CD14-positive monocyte (primary cell): Measurements from ENCODE around the gene SCN3B. TPM values are rescaled to one million over a fixed set of nuclear protein-coding genes. Genes with fewer than 3 reads are reported as not detected.
A peak's percentile ranks its signal among the peaks of the same experiment; 100 is the strongest.

Source experiments
- DNase-seq, 3 donors: peaks; one replicate each; pipeline ENCODE4 v3.0.0-alpha.2; 2011 to 2022
- H2AFZ ChIP-seq: 2 replicates; pipeline ENCODE4 v1.6.0; 2012; ENCODE audit warnings: mild to moderate bottlenecking, low read depth, low read length, inconsistent platforms; ENCODE audit not compliant: insufficient read depth, poor library complexity, severe bottlenecking
- H3K27ac ChIP-seq, 2 donors: 1 replicate in 1 of 2; 2 replicates in 1 of 2; pipeline ENCODE4 v1.5.1; 2012 to 2013; ENCODE audit warnings: low read length in 2 of 2, control low read depth in 1 of 2, inconsistent platforms in 1 of 2, low read depth in 1 of 2, mild to moderate bottlenecking in 1 of 2
- H3K27me3 ChIP-seq, 2 donors: one replicate each; pipeline versions ENCODE4 v1.6.0 to v1.6.1; 2011 to 2013; ENCODE audit warnings: low read length in 2 of 2; ENCODE audit not compliant: control insufficient read depth in 2 of 2, insufficient read depth in 2 of 2
- H3K36me3 ChIP-seq, 2 donors: replicated peaks in 1 of 2; 1 replicate in 1 of 2; 2 replicates in 1 of 2; pipeline versions ENCODE4 v1.5.1 to v1.6.1; 2012 to 2013; ENCODE audit warnings: low read length in 2 of 2, control low read depth in 1 of 2, inconsistent platforms in 1 of 2, mild to moderate bottlenecking in 1 of 2; ENCODE audit not compliant: insufficient read depth in 2 of 2, control insufficient read depth in 1 of 2
- H3K4me1 ChIP-seq, 2 donors: 1 replicate in 1 of 2; 2 replicates in 1 of 2; pipeline versions ENCODE4 v1.5.1 to v1.6.1; 2012 to 2013; ENCODE audit warnings: low read length in 2 of 2, control low read depth in 1 of 2, inconsistent platforms in 1 of 2, mild to moderate bottlenecking in 1 of 2, moderate library complexity in 1 of 2; ENCODE audit not compliant: insufficient read depth in 2 of 2, control insufficient read depth in 1 of 2
- H3K4me2 ChIP-seq: replicated peaks from 2 replicates; pipeline ENCODE3; 2012; ENCODE audit warnings: low read length, moderate library complexity, mild to moderate bottlenecking; ENCODE audit not compliant: poor library complexity, severe bottlenecking; ENCODE audit errors: extremely low read depth
- H3K4me3 ChIP-seq, 3 experiments: fragments of 200-600 bp in 1 of 3; sonication (generic) in 1 of 3; replicated peaks in 1 of 3; 1 replicate in 2 of 3; 2 replicates in 1 of 3; pipeline ENCODE4 v1.5.1; 2011 to 2013; ENCODE audit warnings: low read length in 3 of 3, mild to moderate bottlenecking in 3 of 3, control low read depth in 2 of 3, low read depth in 2 of 3, inconsistent platforms in 1 of 3, moderate library complexity in 1 of 3
- H3K79me2 ChIP-seq: 2 replicates; pipeline ENCODE4 v1.6.0; 2012; ENCODE audit warnings: mild to moderate bottlenecking, control low read depth, inconsistent platforms, low read length, moderate library complexity; ENCODE audit not compliant: insufficient read depth
- H3K9ac ChIP-seq: 2 replicates; pipeline ENCODE4 v1.6.0; 2017; ENCODE audit warnings: low read length, mild to moderate bottlenecking; ENCODE audit not compliant: insufficient read depth, poor library complexity, severe bottlenecking
- H3K9me3 ChIP-seq, 2 donors: replicated peaks in 1 of 2; 1 replicate in 1 of 2; 2 replicates in 1 of 2; pipeline versions ENCODE4 v1.5.1 to v1.6.1; 2012 to 2013; ENCODE audit warnings: low read length in 2 of 2, control low read depth in 1 of 2; ENCODE audit not compliant: control insufficient read depth in 1 of 2, insufficient read depth in 1 of 2
- H4K20me1 ChIP-seq: 2 replicates; pipeline ENCODE4 v1.6.0; 2012; ENCODE audit warnings: mild to moderate bottlenecking, low read length, control low read depth, moderate library complexity; ENCODE audit not compliant: insufficient read depth
- H3K27ac Mint-ChIP-seq, 7 donors: one replicate each; pipeline ENCODE4 v1.8.0; 2020; ENCODE audit warnings: mild to moderate bottlenecking in 7 of 7, mixed read lengths in 7 of 7, moderate library complexity in 6 of 7, inconsistent platforms in 2 of 7
- H3K27me3 Mint-ChIP-seq, 3 donors: one replicate each; pipeline ENCODE4 v1.8.0; 2021 to 2022; ENCODE audit warnings: low read depth in 3 of 3, mild to moderate bottlenecking in 3 of 3, mixed read lengths in 3 of 3, moderate library complexity in 3 of 3, inconsistent platforms in 1 of 3
- H3K36me3 Mint-ChIP-seq, 2 donors: one replicate each; pipeline ENCODE4 v1.8.0; 2020; ENCODE audit warnings: mixed read lengths in 2 of 2, inconsistent platforms in 1 of 2, mild to moderate bottlenecking in 1 of 2
- H3K4me1 Mint-ChIP-seq: one replicate; pipeline ENCODE4 v1.8.0; 2020; ENCODE audit warnings: mild to moderate bottlenecking, mixed read lengths
- H3K4me3 Mint-ChIP-seq, 2 donors: one replicate each; pipeline ENCODE4 v1.8.0; 2020; ENCODE audit warnings: mild to moderate bottlenecking in 2 of 2, mixed read lengths in 2 of 2, moderate library complexity in 1 of 2
- H3K9me3 Mint-ChIP-seq, 7 donors: one replicate each; pipeline ENCODE4 v1.8.0; 2020 to 2022; ENCODE audit warnings: mixed read lengths in 7 of 7, mild to moderate bottlenecking in 6 of 7, moderate library complexity in 6 of 7, inconsistent platforms in 2 of 7
- WGBS: methylation state at CpG from one replicate; pipeline ENCODE4 v1.1.5; 2013; ENCODE audit warnings: missing lambda C conversion rate; ENCODE audit not compliant: insufficient coverage; 5-methylcytosine and 5-hydroxymethylcytosine counted together
- intact Hi-C, 2 donors: fragments of 100-400 bp; cut with micrococcal nuclease; formaldehyde crosslinking; loops; one replicate each; pipeline versions ENCODE4 v1.15.0 to v1.15.1; 2023
- polyA plus RNA-seq, 3 donors: library from polyadenylated mRNA; depleted of rRNA in 1 of 3; unstranded in 2 of 3; stranded (reverse) in 1 of 3; fragments of 300-500 nt in 2 of 3; fragments of >200 nt in 1 of 3; fragmentation: Illumina TruSeq in 2 of 3; gene quantifications; 1 replicate in 2 of 3; 2 replicates in 1 of 3; pipeline ENCODE4 v1.2.3, GENCODE V29; 2012 to 2021
- TF ChIP-seq, protein P1 (sequence below): fragments of 200-600 bp; IDR thresholded peaks from one replicate; pipeline ENCODE4 v1.8.0; 2022; ENCODE audit warnings: antibody characterized with exemption, mild to moderate bottlenecking

The SCN3B gene
- polyA plus RNA-seq, 3 donors = not detected

GRCh38 chr11:123579482-123579812 is 75.0 kb downstream of the SCN3B start:
- H3K4me3 ChIP-seq = no peak overlapping the region
- WGBS = 96% methylated on average over 4 of the region's 5 CpGs
- peaks cover 50% of the 10 kb centered on the region for H4K20me1 ChIP-seq
- H3K4me2 ChIP-seq = no peak overlapping the region
- no peak overlapping the region for H2AFZ ChIP-seq
- intact Hi-C loops = no loop called here
- no peaks in the 10 kb centered on the region for H3K27me3 ChIP-seq
- H3K27ac Mint-ChIP-seq = peak overlapping the region in 1 of 7 donors; percentile 74
- H3K9me3 ChIP-seq = no peaks in the 10 kb centered on the region
- H3K79me2 ChIP-seq = peaks cover 6% of the 10 kb centered on the region
- H3K9ac ChIP-seq = no peak overlapping the region
- H3K4me3 Mint-ChIP-seq = no peak overlapping the region
- peaks cover 28% of the 10 kb centered on the region for H3K4me1 Mint-ChIP-seq
- peaks cover 7 to 46% of the 10 kb centered on the region in 2 donors for H3K36me3 ChIP-seq
- peaks cover 31 to 49% of the 10 kb centered on the region in 2 donors for H3K36me3 Mint-ChIP-seq
- H3K4me1 ChIP-seq = no peaks in the 10 kb centered on the region
- H3K27me3 Mint-ChIP-seq = peaks cover 0 to 2% (median 2%) of the 10 kb centered on the region in 3 donors
- H3K27ac ChIP-seq = no peak overlapping the region
- no peak for DNase-seq
- TF ChIP-seq, protein P1, sequence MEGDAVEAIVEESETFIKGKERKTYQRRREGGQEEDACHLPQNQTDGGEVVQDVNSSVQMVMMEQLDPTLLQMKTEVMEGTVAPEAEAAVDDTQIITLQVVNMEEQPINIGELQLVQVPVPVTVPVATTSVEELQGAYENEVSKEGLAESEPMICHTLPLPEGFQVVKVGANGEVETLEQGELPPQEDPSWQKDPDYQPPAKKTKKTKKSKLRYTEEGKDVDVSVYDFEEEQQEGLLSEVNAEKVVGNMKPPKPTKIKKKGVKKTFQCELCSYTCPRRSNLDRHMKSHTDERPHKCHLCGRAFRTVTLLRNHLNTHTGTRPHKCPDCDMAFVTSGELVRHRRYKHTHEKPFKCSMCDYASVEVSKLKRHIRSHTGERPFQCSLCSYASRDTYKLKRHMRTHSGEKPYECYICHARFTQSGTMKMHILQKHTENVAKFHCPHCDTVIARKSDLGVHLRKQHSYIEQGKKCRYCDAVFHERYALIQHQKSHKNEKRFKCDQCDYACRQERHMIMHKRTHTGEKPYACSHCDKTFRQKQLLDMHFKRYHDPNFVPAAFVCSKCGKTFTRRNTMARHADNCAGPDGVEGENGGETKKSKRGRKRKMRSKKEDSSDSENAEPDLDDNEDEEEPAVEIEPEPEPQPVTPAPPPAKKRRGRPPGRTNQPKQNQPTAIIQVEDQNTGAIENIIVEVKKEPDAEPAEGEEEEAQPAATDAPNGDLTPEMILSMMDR = no peak
- peaks cover 0 to 3% (median 0%) of the 10 kb centered on the region in 7 donors for H3K9me3 Mint-ChIP-seq

Other genes with a start within 250 kb of the SCN3B start
- gene GRAMD1B, start 224.4 kb downstream of the SCN3B start, polyA plus RNA-seq = 10 to 100 TPM in 1 of 3 donors, 1 to 10 TPM in 2; 3.2 to 13.9 (median 3.3) TPM
- 1 to 10 TPM; 1.5 to 6.6 (median 1.9) TPM for gene ZNF202, start 87.0 kb upstream of the SCN3B start, polyA plus RNA-seq
- not detected for gene OR6X1, start 99.9 kb upstream of the SCN3B start, polyA plus RNA-seq
- not detected for gene OR6M1, start 151.7 kb upstream of the SCN3B start, polyA plus RNA-seq
- not detected for gene TMEM225, start 231.0 kb upstream of the SCN3B start, polyA plus RNA-seq
- gene OR8D4, start 247.5 kb upstream of the SCN3B start, polyA plus RNA-seq = not detected